ENCODE results near the gene NT5DC2.

- TF ChIP-seq POLR2A (IDR thresholded peaks at IDR 0.05) (no peak), CTCF (IDR thresholded peaks at IDR 0.05) (no peak), EP300 (IDR thresholded peaks at IDR 0.05) (no peak)
Measured at GRCh38 chr3:52532517-52532837, 1.2 kb downstream of the NT5DC2 start.

All from sigmoid colon (tissue), 4 donors.